ENCODE results near the gene NEIL3. TPM values are rescaled to one million over a fixed set of nuclear protein-coding genes. Genes with fewer than 3 reads are reported as not detected.

The NEIL3 gene
- total RNA-seq, 1 donor from 2014 or later, result 0.98 TPM

DNA sequence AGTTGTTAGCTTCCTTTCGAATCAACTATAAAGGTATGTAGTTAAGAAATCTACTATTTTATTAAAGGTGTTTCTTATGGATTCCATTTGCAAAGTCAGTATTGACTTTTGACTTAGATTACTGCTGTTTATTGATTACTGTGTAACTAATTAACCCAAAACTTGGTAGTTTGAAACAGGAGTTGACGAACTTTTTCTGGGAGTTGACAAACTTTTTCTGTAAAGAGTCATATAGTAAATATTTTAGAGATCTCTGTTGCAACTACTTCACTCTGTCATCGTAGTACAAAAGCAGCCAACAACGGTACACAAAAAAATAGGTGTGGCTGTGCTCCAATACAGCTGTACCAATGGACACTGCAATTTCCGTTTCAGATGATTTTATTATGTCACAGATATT lies 102.3 kb downstream of the NEIL3 start:
- Histone ChIP-seq H3K4me3 (no peak overlapping the region), H3K27me3 (no peaks in the 10 kb centered on the region), H3K4me1 (no peaks in the 10 kb centered on the region), H3K9me3 (no peaks in the 10 kb centered on the region), H3K27ac (no peak overlapping the region), H3K36me3 (no peaks in the 10 kb centered on the region)
- intact Hi-C loops (cut with DNase I), result no loop called here
- no peak for TF ChIP-seq POLR2A (IDR thresholded peaks at IDR 0.05)
- TF ChIP-seq, protein P1, sequence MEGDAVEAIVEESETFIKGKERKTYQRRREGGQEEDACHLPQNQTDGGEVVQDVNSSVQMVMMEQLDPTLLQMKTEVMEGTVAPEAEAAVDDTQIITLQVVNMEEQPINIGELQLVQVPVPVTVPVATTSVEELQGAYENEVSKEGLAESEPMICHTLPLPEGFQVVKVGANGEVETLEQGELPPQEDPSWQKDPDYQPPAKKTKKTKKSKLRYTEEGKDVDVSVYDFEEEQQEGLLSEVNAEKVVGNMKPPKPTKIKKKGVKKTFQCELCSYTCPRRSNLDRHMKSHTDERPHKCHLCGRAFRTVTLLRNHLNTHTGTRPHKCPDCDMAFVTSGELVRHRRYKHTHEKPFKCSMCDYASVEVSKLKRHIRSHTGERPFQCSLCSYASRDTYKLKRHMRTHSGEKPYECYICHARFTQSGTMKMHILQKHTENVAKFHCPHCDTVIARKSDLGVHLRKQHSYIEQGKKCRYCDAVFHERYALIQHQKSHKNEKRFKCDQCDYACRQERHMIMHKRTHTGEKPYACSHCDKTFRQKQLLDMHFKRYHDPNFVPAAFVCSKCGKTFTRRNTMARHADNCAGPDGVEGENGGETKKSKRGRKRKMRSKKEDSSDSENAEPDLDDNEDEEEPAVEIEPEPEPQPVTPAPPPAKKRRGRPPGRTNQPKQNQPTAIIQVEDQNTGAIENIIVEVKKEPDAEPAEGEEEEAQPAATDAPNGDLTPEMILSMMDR (IDR thresholded peaks at IDR 0.05), result no peak
- TF ChIP-seq POLR2AphosphoS5 (IDR thresholded peaks at IDR 0.05; ENCODE audit: insufficient read depth in 1 of 2, low read depth in 1 of 2), result no peak
- no peak for DNase-seq (ENCODE audit: extremely low spot score in 2 of 2)

Other genes with a start within 250 kb of the NEIL3 start
- 26.3 TPM for gene AGA, start 132.6 kb downstream of the NEIL3 start, total RNA-seq